Astrocyte (in vitro differentiated cells and primary cell): ENCODE data around the gene PEX14.

Source experiments
- EZH2 ChIP-seq: IDR thresholded peaks from 2 replicates; pipeline ENCODE4 v1.6.1; 2012; ENCODE audit warnings: mild to moderate bottlenecking, low read length, inconsistent platforms; ENCODE audit not compliant: insufficient read depth
- TF ChIP-seq, protein P1 (sequence below): IDR thresholded peaks from 2 replicates; pipeline ENCODE4 v1.5.1; 2011; ENCODE audit warnings: low read depth, mild to moderate bottlenecking, inconsistent platforms, low read length, moderate library complexity; ENCODE audit not compliant: insufficient read depth

DNA sequence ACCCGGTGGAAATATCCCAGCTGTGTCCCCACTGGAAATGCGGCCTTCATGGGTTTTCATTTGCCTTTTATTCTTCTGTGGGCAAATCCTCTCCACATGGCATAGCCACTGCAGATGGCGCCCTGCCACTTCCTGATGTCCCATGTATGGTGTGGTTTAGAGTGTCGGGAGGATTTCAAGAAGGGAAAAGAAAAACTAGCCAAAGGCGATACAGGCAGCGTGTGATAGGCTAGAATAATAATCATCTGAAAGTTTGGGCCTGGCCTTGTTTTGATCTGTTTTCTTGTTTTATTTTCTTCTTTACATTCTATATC lies 123.6 kb downstream of the PEX14 start:
- TF ChIP-seq, protein P1, sequence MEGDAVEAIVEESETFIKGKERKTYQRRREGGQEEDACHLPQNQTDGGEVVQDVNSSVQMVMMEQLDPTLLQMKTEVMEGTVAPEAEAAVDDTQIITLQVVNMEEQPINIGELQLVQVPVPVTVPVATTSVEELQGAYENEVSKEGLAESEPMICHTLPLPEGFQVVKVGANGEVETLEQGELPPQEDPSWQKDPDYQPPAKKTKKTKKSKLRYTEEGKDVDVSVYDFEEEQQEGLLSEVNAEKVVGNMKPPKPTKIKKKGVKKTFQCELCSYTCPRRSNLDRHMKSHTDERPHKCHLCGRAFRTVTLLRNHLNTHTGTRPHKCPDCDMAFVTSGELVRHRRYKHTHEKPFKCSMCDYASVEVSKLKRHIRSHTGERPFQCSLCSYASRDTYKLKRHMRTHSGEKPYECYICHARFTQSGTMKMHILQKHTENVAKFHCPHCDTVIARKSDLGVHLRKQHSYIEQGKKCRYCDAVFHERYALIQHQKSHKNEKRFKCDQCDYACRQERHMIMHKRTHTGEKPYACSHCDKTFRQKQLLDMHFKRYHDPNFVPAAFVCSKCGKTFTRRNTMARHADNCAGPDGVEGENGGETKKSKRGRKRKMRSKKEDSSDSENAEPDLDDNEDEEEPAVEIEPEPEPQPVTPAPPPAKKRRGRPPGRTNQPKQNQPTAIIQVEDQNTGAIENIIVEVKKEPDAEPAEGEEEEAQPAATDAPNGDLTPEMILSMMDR, result no peak
- no peak for TF ChIP-seq EZH2
